Liver (tissue), 9 donors: ENCODE measurements around the gene SYNGR1. TPM values are rescaled to one million over a fixed set of nuclear protein-coding genes. Genes with fewer than 3 reads are reported as not detected.

Experiments
- DNase-seq: peaks from one replicate; pipeline ENCODE4 v3.0.0-alpha.2; 2017; ENCODE audit warnings: low spot score
- H3K27ac ChIP-seq, 2 donors: one replicate each; pipeline ENCODE4 v1.7.0; 2013; ENCODE audit warnings: inconsistent platforms in 2 of 2, low read length in 2 of 2, control low read depth in 1 of 2, low read depth in 1 of 2, mild to moderate bottlenecking in 1 of 2
- H3K27me3 ChIP-seq, 4 donors: one replicate each; pipeline versions ENCODE4 v1.6.1 to v1.7.0; 2013; ENCODE audit warnings: low read length in 3 of 4, inconsistent platforms in 1 of 4, mild to moderate bottlenecking in 1 of 4, moderate library complexity in 1 of 4; ENCODE audit not compliant: control insufficient read depth in 4 of 4, insufficient read depth in 4 of 4
- H3K36me3 ChIP-seq, 4 donors: one replicate each; pipeline versions ENCODE4 v1.6.1 to v1.7.0; 2013; ENCODE audit warnings: low read length in 3 of 4, mild to moderate bottlenecking in 3 of 4, low read depth in 1 of 4, moderate library complexity in 1 of 4; ENCODE audit not compliant: control insufficient read depth in 4 of 4, insufficient read depth in 3 of 4
- H3K4me1 ChIP-seq, 4 donors: one replicate each; pipeline versions ENCODE4 v1.6.1 to v1.7.0; 2013; ENCODE audit warnings: low read length in 3 of 4, mild to moderate bottlenecking in 3 of 4, moderate library complexity in 1 of 4; ENCODE audit not compliant: control insufficient read depth in 4 of 4, insufficient read depth in 4 of 4
- H3K4me3 ChIP-seq, 3 donors: one replicate each; pipeline versions ENCODE4 v1.6.1 to v1.7.0; 2013; ENCODE audit warnings: low read length in 3 of 3, control low read depth in 1 of 3, low read depth in 1 of 3, mild to moderate bottlenecking in 1 of 3
- H3K9ac ChIP-seq, 2 donors: one replicate each; pipeline ENCODE4 v1.7.0; 2013; ENCODE audit warnings: low read length in 2 of 2, mild to moderate bottlenecking in 2 of 2, moderate library complexity in 2 of 2, control low read depth in 1 of 2, low read depth in 1 of 2
- H3K9me3 ChIP-seq, 4 donors: one replicate each; pipeline versions ENCODE4 v1.6.1 to v1.7.0; 2013; ENCODE audit warnings: low read length in 3 of 4; ENCODE audit not compliant: control insufficient read depth in 4 of 4
- EGR1 ChIP-seq, 2 donors: IDR thresholded peaks; 2 replicates each; pipeline ENCODE4 v1.6.1; 2016 to 2018; ENCODE audit warnings: antibody characterized with exemption in 2 of 2, low read depth in 2 of 2
- FOXA1 ChIP-seq: IDR thresholded peaks from 2 replicates; pipeline ENCODE4 v1.6.1; 2016; ENCODE audit warnings: antibody characterized with exemption
- HNF4A ChIP-seq, 2 donors: conservative IDR thresholded peaks; 2 replicates each; pipeline ENCODE4 v1.6.1; 2016; ENCODE audit warnings: antibody characterized with exemption in 2 of 2, mild to moderate bottlenecking in 2 of 2
- HNF4G ChIP-seq: IDR thresholded peaks from 2 replicates; pipeline ENCODE4 v1.6.1; 2016; ENCODE audit warnings: antibody characterized with exemption
- JUND ChIP-seq, 2 donors: IDR thresholded peaks; 2 replicates each; pipeline ENCODE4 v1.6.1; 2016; ENCODE audit warnings: antibody characterized with exemption in 2 of 2
- NR2F2 ChIP-seq: IDR thresholded peaks from 2 replicates; pipeline ENCODE4 v1.6.1; 2016; ENCODE audit warnings: antibody characterized with exemption
- RAD21 ChIP-seq, 2 donors: IDR thresholded peaks; 2 replicates each; pipeline ENCODE4 v1.6.1; 2016; ENCODE audit warnings: antibody characterized with exemption in 2 of 2, mild to moderate bottlenecking in 2 of 2
- RXRA ChIP-seq, 2 donors: IDR thresholded peaks; 2 replicates each; pipeline ENCODE4 v1.6.1; 2017 to 2018; ENCODE audit warnings: antibody characterized with exemption in 2 of 2, mild to moderate bottlenecking in 1 of 2
- SP1 ChIP-seq: IDR thresholded peaks from 2 replicates; pipeline ENCODE4 v1.6.1; 2018; ENCODE audit warnings: antibody characterized with exemption, mild to moderate bottlenecking
- TAF1 ChIP-seq: conservative IDR thresholded peaks from 2 replicates; pipeline ENCODE4 v1.6.1; 2016; ENCODE audit warnings: antibody characterized with exemption, mild to moderate bottlenecking
- YY1 ChIP-seq: IDR thresholded peaks from 2 replicates; pipeline ENCODE4 v1.6.1; 2016; ENCODE audit warnings: antibody characterized with exemption, mild to moderate bottlenecking
- WGBS: extraction: QIAGEN DNeasy Blood & Tissue Kit; methylation state at CpG from one replicate; pipeline ENCODE4 v1.1.7; 2013; 5-methylcytosine and 5-hydroxymethylcytosine counted together
- polyA plus RNA-seq, 2 donors: library from polyadenylated mRNA; stranded (reverse) in 1 of 2; unstranded in 1 of 2; fragments of 200-250 nt in 1 of 2; fragments of >200 nt in 1 of 2; fragmentation: Nextera tagmentation in 1 of 2; extraction: Ambion mirVana in 1 of 2; gene quantifications; one replicate each; pipeline versions ENCODE4 v1.2.1 to v1.2.3, GENCODE V29; 2013 to 2015
- total RNA-seq, 2 donors: library from RNA; depleted of rRNA; stranded (reverse); fragments of >200 nt; gene quantifications; one replicate each; pipeline ENCODE4 v1.2.3, GENCODE V29; 2014
- TF ChIP-seq, protein P1 (sequence below): IDR thresholded peaks from 2 replicates; pipeline ENCODE4 v1.6.1; 2016; ENCODE audit warnings: antibody characterized with exemption
- TF ChIP-seq, protein P2 (sequence below): IDR thresholded peaks from 2 replicates; pipeline ENCODE4 v1.6.1; 2016; ENCODE audit warnings: antibody characterized with exemption, mild to moderate bottlenecking
- TF ChIP-seq, protein P3 (sequence below): IDR thresholded peaks from 2 replicates; pipeline ENCODE4 v1.6.1; 2016; ENCODE audit warnings: antibody characterized with exemption
- donor health status: healthy.
- donor health status: healthy.
- donor health status: healthy.
- donor health status: healthy.
- donor health status: healthy.

SYNGR1 gene
- total and polyA plus RNA-seq, 4 donors = 1.8 to 21.9 (median 5.2) TPM

DNA sequence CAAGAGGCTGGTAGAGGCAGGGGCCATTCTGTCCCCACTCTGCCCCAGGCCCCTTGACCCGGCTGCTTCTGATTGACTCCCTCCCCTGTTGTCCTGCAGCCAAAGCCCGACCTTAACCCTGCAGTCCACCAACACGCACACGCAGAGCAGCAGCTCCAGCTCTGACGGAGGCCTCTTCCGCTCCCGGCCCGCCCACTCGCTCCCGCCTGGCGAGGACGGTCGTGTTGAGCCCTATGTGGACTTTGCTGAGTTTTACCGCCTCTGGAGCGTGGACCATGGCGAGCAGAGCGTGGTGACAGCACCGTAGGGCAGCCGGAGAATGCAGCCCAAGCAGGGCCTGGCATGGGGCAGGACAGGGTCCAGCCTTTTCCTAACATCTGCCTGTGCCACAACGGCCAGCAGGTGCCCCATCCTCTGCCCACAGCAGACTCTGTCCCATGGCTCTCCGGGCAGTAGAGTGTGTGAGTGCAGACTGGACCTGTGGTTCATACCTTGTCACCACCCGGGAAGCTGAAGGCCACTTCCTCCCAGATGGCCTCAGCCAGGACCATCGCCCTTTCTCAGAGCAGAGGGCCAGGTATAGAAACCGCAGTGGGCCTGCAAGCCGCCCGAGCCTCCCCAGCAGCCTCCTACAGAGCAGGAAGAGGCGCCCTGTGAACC, 80.3 kb downstream of the SYNGR1 start:
- 91% methylated on average over 27 of the region's 27 CpGs for WGBS
- H3K9me3 ChIP-seq = no peaks in the 10 kb centered on the region
- H3K27me3 ChIP-seq = no peaks in the 10 kb centered on the region
- no peak for TF ChIP-seq EGR1 (IDR thresholded peaks at IDR 0.05; ENCODE audit: low read depth in 2 of 2)
- no peak overlapping the region for H3K27ac ChIP-seq
- H3K4me3 ChIP-seq = no peak overlapping the region
- no peak overlapping the region for H3K9ac ChIP-seq
- DNase-seq = no peak
- H3K36me3 ChIP-seq = peaks cover 25 to 53% (median 32%) of the 10 kb centered on the region in 4 donors
- H3K4me1 ChIP-seq = no peaks in the 10 kb centered on the region

DNA sequence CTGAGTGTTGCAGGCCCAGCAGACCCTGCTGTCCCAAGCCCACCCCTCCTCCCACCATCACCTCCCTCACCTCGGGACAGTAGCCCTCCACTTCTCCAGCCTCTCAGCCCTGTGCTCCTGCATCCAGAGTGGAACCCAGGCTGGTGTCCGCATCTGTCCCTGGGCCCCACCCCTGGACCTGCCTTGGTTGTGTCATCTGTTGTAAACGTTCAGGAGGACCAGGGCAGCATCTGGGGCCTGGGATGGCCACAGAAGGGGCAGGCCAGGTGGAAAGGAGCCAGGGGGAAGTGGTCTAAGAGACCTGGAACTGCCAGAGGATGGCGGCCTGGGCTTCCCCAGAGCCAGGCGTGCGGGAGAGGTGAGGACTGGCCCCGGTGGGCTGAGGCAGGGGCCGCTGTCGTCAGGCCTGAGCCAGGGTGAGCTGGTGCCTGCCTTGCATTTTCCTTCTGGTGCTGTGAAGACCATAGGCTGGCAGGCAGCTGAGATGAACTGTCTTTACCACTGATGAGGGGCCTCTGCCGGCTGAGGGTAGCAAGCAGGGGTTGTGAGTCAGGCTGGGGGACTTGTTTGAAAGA, 80.9 kb downstream of the SYNGR1 start:
- Histone ChIP-seq H3K4me1 (no peaks in the 10 kb centered on the region), H3K9ac (no peak overlapping the region), H3K9me3 (no peaks in the 10 kb centered on the region), H3K36me3 (peaks cover 25 to 53% (median 32%) of the 10 kb centered on the region in 4 donors), H3K27me3 (no peaks in the 10 kb centered on the region), H3K27ac (no peak overlapping the region), H3K4me3 (no peak overlapping the region)
- TF ChIP-seq RAD21 (IDR thresholded peaks at IDR 0.05) (no peak), HNF4G (no peak), NR2F2 (no peak), YY1 (no peak), TAF1 (no peak), FOXA1 (no peak), RXRA (IDR thresholded peaks at IDR 0.05) (no peak)
- TF ChIP-seq, protein P1, sequence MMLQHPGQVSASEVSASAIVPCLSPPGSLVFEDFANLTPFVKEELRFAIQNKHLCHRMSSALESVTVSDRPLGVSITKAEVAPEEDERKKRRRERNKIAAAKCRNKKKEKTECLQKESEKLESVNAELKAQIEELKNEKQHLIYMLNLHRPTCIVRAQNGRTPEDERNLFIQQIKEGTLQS = no peak
- TF ChIP-seq, protein P2, sequence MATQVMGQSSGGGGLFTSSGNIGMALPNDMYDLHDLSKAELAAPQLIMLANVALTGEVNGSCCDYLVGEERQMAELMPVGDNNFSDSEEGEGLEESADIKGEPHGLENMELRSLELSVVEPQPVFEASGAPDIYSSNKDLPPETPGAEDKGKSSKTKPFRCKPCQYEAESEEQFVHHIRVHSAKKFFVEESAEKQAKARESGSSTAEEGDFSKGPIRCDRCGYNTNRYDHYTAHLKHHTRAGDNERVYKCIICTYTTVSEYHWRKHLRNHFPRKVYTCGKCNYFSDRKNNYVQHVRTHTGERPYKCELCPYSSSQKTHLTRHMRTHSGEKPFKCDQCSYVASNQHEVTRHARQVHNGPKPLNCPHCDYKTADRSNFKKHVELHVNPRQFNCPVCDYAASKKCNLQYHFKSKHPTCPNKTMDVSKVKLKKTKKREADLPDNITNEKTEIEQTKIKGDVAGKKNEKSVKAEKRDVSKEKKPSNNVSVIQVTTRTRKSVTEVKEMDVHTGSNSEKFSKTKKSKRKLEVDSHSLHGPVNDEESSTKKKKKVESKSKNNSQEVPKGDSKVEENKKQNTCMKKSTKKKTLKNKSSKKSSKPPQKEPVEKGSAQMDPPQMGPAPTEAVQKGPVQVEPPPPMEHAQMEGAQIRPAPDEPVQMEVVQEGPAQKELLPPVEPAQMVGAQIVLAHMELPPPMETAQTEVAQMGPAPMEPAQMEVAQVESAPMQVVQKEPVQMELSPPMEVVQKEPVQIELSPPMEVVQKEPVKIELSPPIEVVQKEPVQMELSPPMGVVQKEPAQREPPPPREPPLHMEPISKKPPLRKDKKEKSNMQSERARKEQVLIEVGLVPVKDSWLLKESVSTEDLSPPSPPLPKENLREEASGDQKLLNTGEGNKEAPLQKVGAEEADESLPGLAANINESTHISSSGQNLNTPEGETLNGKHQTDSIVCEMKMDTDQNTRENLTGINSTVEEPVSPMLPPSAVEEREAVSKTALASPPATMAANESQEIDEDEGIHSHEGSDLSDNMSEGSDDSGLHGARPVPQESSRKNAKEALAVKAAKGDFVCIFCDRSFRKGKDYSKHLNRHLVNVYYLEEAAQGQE = no peak
- 83% methylated on average over 10 of the region's 10 CpGs for WGBS
- DNase-seq = no peak

DNA sequence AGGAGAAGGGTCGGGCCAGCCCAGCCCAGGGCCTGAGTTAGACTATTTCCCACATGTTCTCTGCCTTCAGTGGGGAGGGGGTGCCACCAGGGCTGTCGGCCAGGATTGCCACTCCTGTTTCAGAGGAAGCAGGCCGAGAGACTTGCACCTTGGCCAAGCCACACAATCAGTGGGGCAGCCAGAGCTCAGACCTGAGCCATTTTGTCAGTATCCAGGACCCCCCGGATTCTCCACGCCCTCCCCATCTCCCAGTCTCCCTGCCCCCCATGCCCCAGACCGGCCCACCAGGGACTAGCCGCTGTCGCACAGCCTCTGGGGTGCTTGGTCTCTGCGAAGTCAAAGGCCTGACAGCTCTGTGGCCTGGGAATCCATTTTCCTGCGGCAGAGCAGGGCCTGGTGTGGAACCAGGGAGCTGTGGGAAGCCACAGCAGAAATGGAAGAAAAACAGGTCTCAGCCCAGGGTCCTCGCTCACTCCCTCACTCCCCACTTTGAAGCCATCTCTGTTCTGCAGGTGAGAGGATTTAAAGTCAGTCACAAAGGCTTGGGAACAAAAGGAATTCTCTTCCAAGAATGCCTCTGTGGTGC, 81.5 kb downstream of the SYNGR1 start:
- no peak for DNase-seq
- no peaks in the 10 kb centered on the region for H3K4me1 ChIP-seq
- TF ChIP-seq SP1 (no peak), HNF4A (conservative IDR thresholded peaks at IDR 0.05) (no peak), YY1 (no peak), JUND (IDR thresholded peaks at IDR 0.05) (no peak), RXRA (IDR thresholded peaks at IDR 0.05) (no peak), TAF1 (no peak), HNF4G (no peak), EGR1 (IDR thresholded peaks at IDR 0.05; ENCODE audit: low read depth in 2 of 2) (no peak)
- TF ChIP-seq, protein P3, sequence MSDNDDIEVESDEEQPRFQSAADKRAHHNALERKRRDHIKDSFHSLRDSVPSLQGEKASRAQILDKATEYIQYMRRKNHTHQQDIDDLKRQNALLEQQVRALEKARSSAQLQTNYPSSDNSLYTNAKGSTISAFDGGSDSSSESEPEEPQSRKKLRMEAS = no peak
- 83% methylated on average over 11 of the region's 11 CpGs for WGBS
- no peak overlapping the region for H3K9ac ChIP-seq
- H3K27me3 ChIP-seq = no peaks in the 10 kb centered on the region
- peaks cover 25 to 50% (median 31%) of the 10 kb centered on the region in 4 donors for H3K36me3 ChIP-seq
- peak overlapping the region in 1 of 2 donors; percentile 18 for H3K27ac ChIP-seq
- H3K9me3 ChIP-seq = no peaks in the 10 kb centered on the region
- no peak overlapping the region for H3K4me3 ChIP-seq
